Mammary epithelial cell (primary cell): ENCODE measurements around the gene C14orf119.
A peak's percentile ranks its signal among the peaks of the same experiment; 100 is the strongest.

ENCODE experiments used
- EZH2 ChIP-seq: IDR thresholded peaks from 2 replicates; pipeline ENCODE4 v1.6.1; 2012; ENCODE audit warnings: low read length, inconsistent platforms, borderline replicate concordance
- TF ChIP-seq, protein P1 (sequence below), 2 donors: IDR thresholded peaks in 1 of 2; conservative IDR thresholded peaks in 1 of 2; 2 replicates each; pipeline ENCODE4 v1.5.1; 2011 to 2012; ENCODE audit warnings: inconsistent platforms in 2 of 2, low read length in 2 of 2, mild to moderate bottlenecking in 2 of 2, control low read depth in 1 of 2, low read depth in 1 of 2; ENCODE audit not compliant: insufficient read depth in 1 of 2; ENCODE audit errors: extremely low read depth in 1 of 2

DNA sequence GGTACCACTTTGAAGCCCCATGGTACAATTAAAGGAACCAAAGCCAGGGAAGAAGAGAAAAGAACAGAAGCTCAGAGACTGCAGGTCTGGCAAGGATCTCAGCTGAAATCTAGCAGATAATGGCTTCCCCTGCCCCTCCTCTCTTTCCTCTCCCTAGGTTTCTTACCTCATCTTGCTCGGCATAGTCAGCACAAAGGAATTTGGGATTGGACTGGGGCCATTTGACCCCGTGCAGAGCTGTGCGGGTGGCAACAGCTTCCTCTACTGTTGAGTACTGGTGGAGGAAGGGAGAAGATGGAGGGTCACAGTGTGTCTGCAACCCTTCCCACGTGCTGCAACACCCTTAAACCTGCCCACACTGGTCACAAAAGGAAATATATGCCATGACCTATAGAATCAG lies 33.3 kb upstream of the C14orf119 start:
- TF ChIP-seq EZH2: no peak
- TF ChIP-seq, protein P1, sequence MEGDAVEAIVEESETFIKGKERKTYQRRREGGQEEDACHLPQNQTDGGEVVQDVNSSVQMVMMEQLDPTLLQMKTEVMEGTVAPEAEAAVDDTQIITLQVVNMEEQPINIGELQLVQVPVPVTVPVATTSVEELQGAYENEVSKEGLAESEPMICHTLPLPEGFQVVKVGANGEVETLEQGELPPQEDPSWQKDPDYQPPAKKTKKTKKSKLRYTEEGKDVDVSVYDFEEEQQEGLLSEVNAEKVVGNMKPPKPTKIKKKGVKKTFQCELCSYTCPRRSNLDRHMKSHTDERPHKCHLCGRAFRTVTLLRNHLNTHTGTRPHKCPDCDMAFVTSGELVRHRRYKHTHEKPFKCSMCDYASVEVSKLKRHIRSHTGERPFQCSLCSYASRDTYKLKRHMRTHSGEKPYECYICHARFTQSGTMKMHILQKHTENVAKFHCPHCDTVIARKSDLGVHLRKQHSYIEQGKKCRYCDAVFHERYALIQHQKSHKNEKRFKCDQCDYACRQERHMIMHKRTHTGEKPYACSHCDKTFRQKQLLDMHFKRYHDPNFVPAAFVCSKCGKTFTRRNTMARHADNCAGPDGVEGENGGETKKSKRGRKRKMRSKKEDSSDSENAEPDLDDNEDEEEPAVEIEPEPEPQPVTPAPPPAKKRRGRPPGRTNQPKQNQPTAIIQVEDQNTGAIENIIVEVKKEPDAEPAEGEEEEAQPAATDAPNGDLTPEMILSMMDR (conservative IDR thresholded peaks at IDR 0.05 in 1 of 2, IDR thresholded peaks at IDR 0.05 in 1 of 2; ENCODE audit: extremely low read depth in 1 of 2, insufficient read depth in 1 of 2, low read depth in 1 of 2, low read length in 2 of 2): peak in 1 of 2 donors; percentile 18
